CD4-positive, alpha-beta T cell treated with Interferon gamma for 1 hour (primary cell): ENCODE results near the gene TEX44.
A peak's percentile ranks its signal among the peaks of the same experiment; 100 is the strongest.

Experiments used
- DNase-seq: peaks from one replicate; pipeline ENCODE4 v3.0.0-alpha.2; 2020

Gene TEX44

DNA sequence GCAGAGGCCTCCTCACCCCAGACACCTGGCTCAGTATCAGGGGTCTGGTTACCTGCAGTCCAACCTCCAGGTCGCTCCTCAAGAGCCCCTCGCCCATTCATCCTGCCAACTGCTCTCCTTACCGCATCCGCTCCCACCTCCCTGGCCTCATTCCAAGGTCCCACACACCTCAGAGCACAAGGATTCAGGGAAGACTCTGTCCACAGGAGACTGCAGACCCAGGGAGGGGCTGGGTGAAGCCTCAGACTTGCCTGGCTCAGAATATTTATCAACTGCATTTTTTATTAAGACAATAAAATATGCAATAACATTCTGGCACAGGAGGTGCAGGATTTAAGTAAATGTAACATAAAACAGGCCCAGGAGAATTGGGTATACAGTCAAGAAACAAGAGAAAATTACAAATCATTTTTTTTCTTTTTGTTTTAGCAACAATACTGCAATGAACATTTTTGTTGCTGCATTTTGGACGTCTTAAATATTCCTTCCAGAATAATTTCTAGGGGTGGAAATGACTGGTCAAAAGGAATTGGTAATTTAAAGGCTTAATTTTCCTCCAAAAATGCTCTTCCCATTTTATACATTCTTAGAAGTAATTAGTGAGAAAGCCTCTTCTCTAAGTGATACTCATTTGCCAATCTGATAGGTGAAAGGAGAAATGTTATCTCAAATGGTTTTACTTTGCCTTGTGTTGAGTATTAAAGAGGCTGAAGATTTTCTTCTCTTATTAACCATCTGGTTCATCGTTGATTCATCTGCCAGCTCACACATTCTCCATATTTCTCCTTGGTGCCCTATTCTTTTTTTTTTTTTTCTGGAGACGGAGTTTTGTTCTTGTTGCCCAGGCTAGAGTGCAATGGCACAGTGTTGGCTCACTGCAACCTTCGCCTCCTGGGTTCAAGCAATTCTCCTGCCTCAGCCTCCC is 42.5 kb downstream of the TEX44 start:
- no peak for DNase-seq

DNA sequence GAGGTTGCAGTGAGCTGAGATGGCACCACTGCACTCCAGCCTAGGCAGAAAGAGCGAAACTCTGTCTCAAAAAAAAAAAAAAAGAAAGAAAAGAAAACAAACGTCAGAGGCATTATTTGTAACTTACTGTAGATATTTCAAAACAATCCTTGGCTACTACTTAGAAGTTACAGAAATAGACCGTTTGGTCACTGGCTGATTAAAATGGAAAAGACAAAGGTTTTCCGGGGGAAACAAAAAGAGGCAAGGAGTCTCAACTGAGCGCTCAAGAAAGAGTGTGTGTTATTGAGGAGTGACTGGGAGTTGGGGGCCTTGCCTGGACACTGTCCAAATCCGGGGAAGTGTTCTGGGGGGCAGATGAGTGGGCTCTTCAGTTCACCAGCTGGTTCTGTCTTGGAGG is 47.6 kb downstream of the TEX44 start:
- DNase-seq, result no peak

DNA sequence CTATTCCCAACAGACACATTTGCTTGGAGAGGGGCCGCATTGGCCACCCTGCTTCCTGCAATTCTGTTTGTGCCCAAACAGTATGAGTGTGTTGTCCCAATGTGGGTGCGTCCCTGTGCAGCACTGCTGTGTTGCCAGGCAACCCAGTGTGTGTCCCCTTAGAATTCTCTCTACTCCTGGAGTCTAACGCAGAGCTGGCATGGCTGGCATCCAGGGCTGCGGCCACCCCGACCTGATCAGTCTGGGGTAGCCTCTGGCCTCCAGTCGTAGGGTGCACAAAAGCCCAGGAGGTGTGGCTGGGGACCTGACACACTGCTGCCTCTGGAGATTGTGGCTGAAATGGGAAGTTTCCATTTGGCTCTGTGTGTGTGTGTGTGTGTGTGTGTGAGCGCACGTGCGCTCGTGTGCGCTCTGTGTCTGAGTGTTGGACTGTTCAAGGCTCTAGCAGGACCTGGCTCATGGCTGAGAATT is 48.0 kb downstream of the TEX44 start:
- DNase-seq, result peak; percentile 27

DNA sequence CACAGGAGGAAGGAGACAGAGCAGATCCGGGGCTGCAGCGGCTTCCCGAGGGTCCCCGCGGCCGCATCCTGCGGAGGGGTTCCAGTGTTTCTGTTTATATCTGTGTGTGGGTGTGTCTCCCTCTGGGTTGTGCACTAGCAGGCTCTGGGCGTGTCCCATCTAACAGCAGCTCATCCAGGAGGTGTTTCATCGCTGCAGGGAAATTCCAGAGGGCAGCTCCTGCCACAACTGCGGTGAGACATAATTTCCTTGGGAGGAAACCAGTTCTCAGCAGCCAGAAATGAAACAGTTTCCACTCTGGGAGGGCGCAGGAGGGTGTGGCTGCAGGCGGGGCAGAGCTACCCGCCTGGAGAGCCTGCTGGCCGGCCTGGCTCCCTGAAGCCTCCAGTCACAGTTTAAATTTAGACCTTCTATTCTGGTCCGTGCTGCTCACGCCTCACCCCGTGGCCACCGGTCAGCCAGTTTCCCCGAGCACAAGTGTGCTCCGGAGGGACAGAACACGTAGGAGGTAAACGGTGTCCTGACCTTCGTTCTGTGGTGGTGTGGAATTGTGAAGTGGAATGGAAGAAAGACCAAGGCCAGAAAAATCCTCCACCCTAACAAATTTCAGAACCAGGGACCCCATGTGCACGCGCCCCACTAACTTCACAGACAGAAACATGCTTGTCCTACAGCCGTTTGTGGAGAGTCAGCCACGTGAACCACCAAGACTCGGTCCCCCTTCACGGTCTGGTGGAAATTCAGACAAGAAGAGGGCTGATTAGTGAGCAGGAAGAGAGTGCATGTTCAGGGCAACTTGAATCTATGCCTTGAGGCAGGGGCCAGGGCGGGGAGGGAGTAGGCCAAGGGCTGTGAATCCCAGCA is 50.2 kb downstream of the TEX44 start:
- peak; percentile 75 for DNase-seq

DNA sequence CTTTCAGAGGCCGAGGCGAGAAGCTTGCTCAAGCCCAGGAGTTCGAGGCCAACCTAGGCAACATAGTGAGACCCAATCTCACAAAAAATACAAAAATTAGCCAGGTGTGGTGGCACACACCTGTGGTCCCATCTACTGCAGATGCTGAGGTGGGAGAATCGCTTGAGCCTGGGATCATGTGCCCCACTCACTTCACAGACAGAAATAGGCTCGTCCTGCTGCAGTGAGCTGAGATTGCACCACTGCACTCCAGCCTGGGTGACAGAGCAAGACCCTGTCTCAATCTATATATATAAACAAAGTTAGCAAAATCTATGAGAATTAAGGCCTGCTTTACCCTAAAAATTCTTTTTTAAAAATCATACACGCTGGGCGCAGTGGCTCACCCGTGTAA is 50.8 kb downstream of the TEX44 start:
- DNase-seq, result no peak
